HEK293 (cell line): ENCODE data around the gene BNIPL.

Source experiments
- ZNF354C ChIP-seq: fragments of 450-650 bp; formaldehyde crosslinking; IDR thresholded peaks from 2 replicates; pipeline ENCODE4 v1.5.1; 2016; ENCODE audit warnings: missing biosample characterization, missing genetic modification characterization, low read depth, borderline replicate concordance
- TF ChIP-seq, protein P1 (sequence below): fragments of 450-650 bp; formaldehyde crosslinking; IDR thresholded peaks from 2 replicates; pipeline ENCODE4 v1.5.1; 2016; ENCODE audit warnings: missing biosample characterization, missing genetic modification characterization

DNA sequence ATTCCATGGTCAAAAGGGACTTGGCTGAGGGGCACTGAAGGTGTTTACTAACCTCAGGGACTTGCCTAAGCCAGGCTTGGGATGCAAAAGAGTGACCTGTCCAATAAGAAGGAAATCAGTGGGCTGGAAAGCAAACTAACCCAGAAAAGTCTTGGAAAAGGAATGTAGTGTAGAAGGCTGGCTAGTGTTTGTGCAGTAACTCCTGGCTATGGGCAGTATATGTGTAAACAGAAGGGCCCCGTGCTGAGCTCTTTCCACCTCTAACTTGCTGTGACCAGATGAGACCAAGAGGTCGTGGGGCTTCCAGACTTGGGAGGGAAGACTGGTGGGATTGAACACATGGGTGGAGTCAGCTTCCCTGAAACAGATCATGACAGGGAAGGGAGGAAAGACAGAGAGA is 33.8 kb upstream of the BNIPL start:
- no peak for TF ChIP-seq ZNF354C (tag by site-specific recombination)
- TF ChIP-seq, protein P1, sequence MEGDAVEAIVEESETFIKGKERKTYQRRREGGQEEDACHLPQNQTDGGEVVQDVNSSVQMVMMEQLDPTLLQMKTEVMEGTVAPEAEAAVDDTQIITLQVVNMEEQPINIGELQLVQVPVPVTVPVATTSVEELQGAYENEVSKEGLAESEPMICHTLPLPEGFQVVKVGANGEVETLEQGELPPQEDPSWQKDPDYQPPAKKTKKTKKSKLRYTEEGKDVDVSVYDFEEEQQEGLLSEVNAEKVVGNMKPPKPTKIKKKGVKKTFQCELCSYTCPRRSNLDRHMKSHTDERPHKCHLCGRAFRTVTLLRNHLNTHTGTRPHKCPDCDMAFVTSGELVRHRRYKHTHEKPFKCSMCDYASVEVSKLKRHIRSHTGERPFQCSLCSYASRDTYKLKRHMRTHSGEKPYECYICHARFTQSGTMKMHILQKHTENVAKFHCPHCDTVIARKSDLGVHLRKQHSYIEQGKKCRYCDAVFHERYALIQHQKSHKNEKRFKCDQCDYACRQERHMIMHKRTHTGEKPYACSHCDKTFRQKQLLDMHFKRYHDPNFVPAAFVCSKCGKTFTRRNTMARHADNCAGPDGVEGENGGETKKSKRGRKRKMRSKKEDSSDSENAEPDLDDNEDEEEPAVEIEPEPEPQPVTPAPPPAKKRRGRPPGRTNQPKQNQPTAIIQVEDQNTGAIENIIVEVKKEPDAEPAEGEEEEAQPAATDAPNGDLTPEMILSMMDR (tag by site-specific recombination): no peak
